Neural progenitor cell (in vitro differentiated cells): ENCODE measurements around the gene HIGD2A.

Source experiments
- CTCF ChIP-seq: fragments of 200-600 bp; sonication (generic); IDR thresholded peaks from 2 replicates; pipeline ENCODE4 v1.5.1; 2017; ENCODE audit warnings: antibody characterized with exemption, mild to moderate bottlenecking
- EZH2 ChIP-seq: fragments of 200-600 bp; sonication (generic); IDR thresholded peaks from 2 replicates; pipeline ENCODE4 v1.6.1; 2017; ENCODE audit warnings: antibody characterized with exemption, mild to moderate bottlenecking, moderate library complexity
- EZH2phosphoT487 ChIP-seq: fragments of 200-600 bp; sonication (generic); IDR thresholded peaks from 2 replicates; pipeline ENCODE4 v1.6.1; 2017; ENCODE audit warnings: antibody characterized with exemption

GRCh38 chr5:176405656-176406435, 17.3 kb downstream of the HIGD2A start:
- TF ChIP-seq CTCF, result peak; percentile 41
- no peak for TF ChIP-seq EZH2phosphoT487
- no peak for TF ChIP-seq EZH2
